ENCODE measurements around the gene PPM1F.

Gene PPM1F

GRCh38 chr22:21949948-21950347 lies 2.7 kb downstream of the PPM1F start:
- DNase-seq (ENCODE audit: low read depth): no peak
- no peak for TF ChIP-seq CTCF (IDR thresholded peaks at IDR 0.05; ENCODE audit: insufficient read depth, low read depth, low read length, missing control alignments)
- H3K4me3 ChIP-seq (ENCODE audit: low read length): no peak overlapping the region

GRCh38 chr22:21949569-21949918 lies 3.1 kb downstream of the PPM1F start:
- no peak for DNase-seq (ENCODE audit: low read depth)
- no peak for TF ChIP-seq CTCF (IDR thresholded peaks at IDR 0.05; ENCODE audit: insufficient read depth, low read depth, low read length, missing control alignments)
- no peak overlapping the region for H3K4me3 ChIP-seq (ENCODE audit: low read length)

GRCh38 chr22:21948824-21949568 lies 3.7 kb downstream of the PPM1F start:
- TF ChIP-seq CTCF (IDR thresholded peaks at IDR 0.05; ENCODE audit: insufficient read depth, low read depth, low read length, missing control alignments): no peak
- no peak overlapping the region for H3K4me3 ChIP-seq (ENCODE audit: low read length)

GRCh38 chr22:21948390-21948789 lies 4.3 kb downstream of the PPM1F start:
- H3K4me3 ChIP-seq (ENCODE audit: low read length): no peak overlapping the region
- no peak for TF ChIP-seq CTCF (IDR thresholded peaks at IDR 0.05; ENCODE audit: insufficient read depth, low read depth, low read length, missing control alignments)
- no peak for DNase-seq (ENCODE audit: low read depth)

More at GRCh38 chr22:21948824-21949568, 3.7 kb downstream of the PPM1F start:
- DNase-seq (ENCODE audit: low read depth): no peak

- H3K4me3 ChIP-seq (ENCODE audit: low read length): no peak overlapping the region
- peak; percentile 65 for DNase-seq (ENCODE audit: low read depth)
- TF ChIP-seq CTCF (IDR thresholded peaks at IDR 0.05; ENCODE audit: insufficient read depth, low read depth, low read length, missing control alignments): peak; percentile 72
Measured at GRCh38 chr22:21947040-21948014, 5.3 kb downstream of the PPM1F start.

- no peak for TF ChIP-seq CTCF (IDR thresholded peaks at IDR 0.05; ENCODE audit: insufficient read depth, low read depth, low read length, missing control alignments)
- no peak overlapping the region for H3K4me3 ChIP-seq (ENCODE audit: low read length)
- DNase-seq (ENCODE audit: low read depth): no peak
Measured at GRCh38 chr22:21946262-21946925, 6.3 kb downstream of the PPM1F start.

All from epithelial cell of esophagus (primary cell).